HG03103 (cell line): ENCODE measurements around the gene USP2.
A peak's percentile ranks its signal among the peaks of the same experiment; 100 is the strongest.

ENCODE experiments used
- ATAC-seq: cut with Tn5 transposase; IDR thresholded peaks from one replicate; pipeline ENCODE4 v1.9.1; 2021; ENCODE audit warnings: low read depth; ENCODE audit not compliant: unreplicated experiment

The USP2 gene

DNA sequence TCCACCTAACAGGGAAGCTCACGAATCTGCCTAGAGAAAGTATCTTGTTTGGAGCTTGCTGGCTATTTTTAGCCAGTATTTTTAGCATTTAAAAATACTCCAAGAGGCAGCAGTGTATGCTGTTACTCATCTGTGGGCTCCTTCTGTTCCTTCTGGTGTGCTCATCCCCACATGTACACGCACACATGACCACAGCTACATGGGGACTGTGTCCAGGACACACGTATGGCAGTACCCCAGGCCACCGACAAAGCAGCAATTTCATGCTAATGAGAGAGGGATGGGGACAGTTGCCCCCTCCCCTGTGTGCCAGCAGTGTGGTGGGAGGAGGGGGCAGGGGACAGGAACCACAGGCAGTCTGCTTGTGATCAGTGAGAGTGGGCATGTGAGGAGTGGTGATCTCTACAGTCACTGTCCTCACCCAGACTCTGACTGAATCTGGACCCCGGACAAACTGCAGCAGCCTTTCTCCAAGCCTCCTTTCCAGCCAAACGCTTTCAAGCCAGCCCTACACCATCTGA lies 16.4 kb downstream of the USP2 start:
- ATAC-seq = no peak

DNA sequence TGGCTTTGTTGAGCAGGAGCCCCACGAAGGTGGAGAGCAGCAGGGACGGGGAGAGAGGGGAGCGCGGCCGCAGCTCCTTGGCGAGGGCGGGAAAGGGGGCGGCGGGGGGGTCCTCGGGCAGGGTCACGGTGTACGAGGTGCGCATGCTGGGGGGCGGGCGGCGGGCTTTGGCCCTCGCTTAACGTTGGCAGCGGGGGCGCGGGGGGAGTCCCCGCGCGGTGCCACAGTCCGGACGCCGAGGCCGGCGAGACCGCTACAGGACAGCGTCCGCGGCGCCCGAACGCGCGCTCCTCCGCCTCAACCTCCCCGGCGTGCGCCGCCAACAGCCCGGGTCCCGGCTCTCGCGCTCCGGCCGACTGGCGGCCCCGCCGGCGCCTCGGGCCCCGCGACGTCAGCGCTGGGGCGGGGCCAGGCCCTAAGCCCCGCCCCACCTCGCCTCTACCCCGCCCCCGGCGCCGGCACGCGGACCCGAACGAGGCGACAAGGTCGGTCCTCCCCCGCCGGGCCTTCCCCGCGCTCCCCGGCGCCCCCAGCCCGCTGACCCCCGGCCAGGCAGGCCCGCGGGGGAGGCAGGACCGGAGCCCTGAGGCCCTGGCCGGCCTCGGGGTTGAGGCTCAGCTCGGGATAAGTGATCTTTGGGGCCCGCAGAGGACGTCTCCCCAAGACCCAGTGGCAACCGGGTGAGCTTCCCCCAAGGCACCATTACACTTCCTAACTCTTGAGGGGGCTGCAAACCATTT lies 17.5 kb downstream of the USP2 start:
- no peak for ATAC-seq

- no peak for ATAC-seq
These were observed 18.2 kb downstream of the USP2 start for GRCh38 chr11:119363081-119363850.

GRCh38 chr11:119362741-119363080 lies 18.8 kb downstream of the USP2 start:
- no peak for ATAC-seq

- ATAC-seq = no peak
These were observed 19.4 kb downstream of the USP2 start for GRCh38 chr11:119361941-119362725.

DNA sequence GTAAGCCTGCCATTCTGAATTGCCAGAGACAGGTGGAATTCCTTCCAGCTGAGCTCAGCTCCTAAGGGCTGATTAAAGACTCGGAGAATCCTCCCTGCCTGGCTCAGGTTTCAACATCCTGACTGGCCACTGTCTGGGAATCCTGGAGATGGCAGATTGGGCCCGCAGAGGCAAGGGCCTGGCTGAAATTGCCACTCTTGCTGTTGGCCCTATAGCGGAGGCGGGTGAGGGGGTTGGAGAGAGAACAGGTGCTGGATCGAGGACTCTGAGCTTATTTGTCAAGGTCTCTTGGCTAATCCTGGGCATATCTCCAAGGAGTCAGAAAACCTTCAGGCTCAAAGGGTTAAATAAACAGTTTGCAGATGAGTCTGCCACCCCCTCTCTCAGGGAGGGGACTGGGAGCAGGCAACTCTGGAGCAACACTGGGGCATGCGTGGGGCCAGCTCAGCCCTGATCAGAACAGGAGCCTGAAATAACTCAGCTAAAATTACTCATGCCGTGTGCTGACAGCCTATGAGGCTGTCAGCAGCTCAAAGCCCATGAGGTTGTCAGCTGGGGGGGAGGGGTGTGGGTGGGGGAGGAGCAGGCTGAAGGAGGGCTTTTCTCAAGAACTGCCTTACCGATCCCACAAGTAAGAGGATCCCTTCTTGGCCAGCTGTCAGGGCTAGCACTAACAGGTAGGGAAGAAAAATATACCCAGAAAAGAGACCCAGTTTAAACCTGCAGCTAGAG lies 20.3 kb downstream of the USP2 start:
- no peak for ATAC-seq

- ATAC-seq = no peak
These were observed 21.9 kb downstream of the USP2 start for GRCh38 chr11:119359365-119360214.

GRCh38 chr11:119357074-119357473 lies 24.4 kb downstream of the USP2 start:
- no peak for ATAC-seq

GRCh38 chr11:119356349-119357031 lies 25.0 kb downstream of the USP2 start:
- peak; percentile 66 for ATAC-seq

DNA sequence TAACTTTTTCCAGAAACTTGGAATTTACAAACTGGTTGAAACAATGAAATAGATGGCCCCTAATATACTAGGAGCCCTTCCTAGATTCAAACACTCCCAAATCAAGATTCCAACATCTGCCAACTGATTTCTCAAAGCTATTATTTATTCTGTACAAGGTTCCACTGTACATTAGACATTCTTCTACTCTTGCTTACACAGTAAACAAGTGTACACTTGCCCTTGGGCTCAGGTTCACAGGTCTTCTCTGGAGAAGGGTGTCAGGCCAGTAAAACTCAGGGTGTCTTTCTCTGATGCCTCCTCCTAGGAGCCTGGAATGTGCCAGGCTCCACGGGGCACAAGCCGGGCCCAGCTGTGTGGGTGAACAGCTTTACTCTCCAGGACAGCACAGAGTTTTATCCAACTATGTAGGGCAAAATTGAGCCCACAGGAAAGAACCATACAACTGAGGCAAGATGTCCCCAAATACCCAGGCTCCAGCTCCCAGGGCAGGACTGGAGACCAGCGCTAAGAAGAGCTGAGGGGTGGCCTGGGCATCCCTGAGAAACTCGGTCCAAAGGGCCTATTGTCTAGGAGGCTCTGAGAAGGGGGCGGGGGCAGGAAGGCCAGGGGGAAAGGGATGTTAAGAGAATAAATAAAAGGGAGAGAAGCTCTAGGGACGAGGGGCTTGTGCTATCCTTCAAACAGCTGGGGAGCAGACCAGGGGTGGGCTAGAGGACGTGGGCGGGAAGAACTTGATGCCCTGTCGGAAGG lies 26.2 kb downstream of the USP2 start:
- ATAC-seq = no peak

DNA sequence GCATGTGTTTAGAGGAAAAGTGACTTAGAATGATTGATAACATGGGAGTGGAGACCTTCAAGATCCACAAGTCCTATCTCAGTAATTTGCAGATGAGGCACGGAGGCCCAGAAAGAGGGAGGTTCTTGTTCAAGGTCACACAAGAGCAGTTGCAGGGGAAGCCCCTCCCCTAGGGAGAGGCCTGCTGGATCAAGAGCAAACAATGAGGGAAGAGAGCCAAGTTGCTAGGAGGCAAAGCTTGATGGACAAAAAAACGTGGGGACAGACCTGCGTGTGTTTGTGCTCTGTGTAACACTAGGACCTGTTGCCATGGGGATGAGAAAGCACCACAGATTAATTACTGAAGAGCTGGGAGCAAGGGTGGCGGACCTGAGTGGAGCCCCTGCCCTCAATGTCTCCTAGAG lies 28.6 kb downstream of the USP2 start:
- no peak for ATAC-seq

- no peak for ATAC-seq
These were observed 30.3 kb downstream of the USP2 start for GRCh38 chr11:119351232-119351631.

DNA sequence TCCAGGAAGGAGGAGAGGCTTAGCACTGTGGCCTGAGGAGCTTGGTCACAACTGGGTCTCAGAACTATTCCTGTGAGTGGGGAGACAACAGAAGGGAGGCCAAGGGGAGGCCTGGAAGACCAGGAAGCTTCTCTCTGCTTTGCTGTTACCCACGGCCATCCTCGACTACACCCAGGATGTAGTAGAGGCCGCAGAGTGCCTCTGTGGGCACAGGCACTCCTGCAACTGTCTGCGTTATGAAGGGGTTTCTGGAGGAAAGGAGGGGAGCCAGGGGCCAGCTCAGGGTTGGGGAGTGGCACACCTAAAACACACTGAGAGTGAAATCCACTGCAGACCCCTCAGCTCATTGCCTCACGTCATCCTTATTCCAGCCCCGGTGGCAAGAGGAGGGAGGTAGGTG lies 31.2 kb downstream of the USP2 start:
- no peak for ATAC-seq

GRCh38 chr11:119347940-119348605 lies 33.4 kb downstream of the USP2 start:
- no peak for ATAC-seq

GRCh38 chr11:119347242-119347641 lies 34.2 kb downstream of the USP2 start:
- no peak for ATAC-seq

GRCh38 chr11:119346605-119347004 lies 34.9 kb downstream of the USP2 start, which contains the start of gene MFRP:
Gene MFRP, minus strand, starts transcription at chr11:119346705. Its CDS starts 192 bp downstream, at chr11:119346513.
- ATAC-seq = no peak

- no peak for ATAC-seq
These were observed 35.8 kb downstream of the USP2 start for GRCh38 chr11:119345685-119346084.
